ENCODE results near the gene CTBS.
"Not testable (repeated sequence)": the region's sequence is repeated elsewhere in the genome, so short reads cannot be mapped to it uniquely, and the experiment has no call there.

CTBS gene

GRCh38 chr1:84583648-84584047 is 9.4 kb upstream of the CTBS start:
- no peak for DNase-seq

GRCh38 chr1:84582802-84583587 is 8.8 kb upstream of the CTBS start:
- no peak for DNase-seq

- no peak for DNase-seq
Measured at GRCh38 chr1:84581648-84582047, 7.4 kb upstream of the CTBS start.

- no peak for DNase-seq
Measured at GRCh38 chr1:84574936-84575335, 696 bp upstream of the CTBS start.

GRCh38 chr1:84573481-84573966 is 716 bp downstream of the CTBS start:
- peak in 1 of 2 experiments; percentile 51 for DNase-seq

- no peak for DNase-seq
Measured at GRCh38 chr1:84571150-84571535, 3.1 kb downstream of the CTBS start.

GRCh38 chr1:84570436-84571149 is 3.6 kb downstream of the CTBS start:
- DNase-seq: no peak

- no peak for DNase-seq
Measured at GRCh38 chr1:84569216-84569615, 5.0 kb downstream of the CTBS start.

- DNase-seq: no peak
Measured at GRCh38 chr1:84550826-84551225, 23.4 kb downstream of the CTBS start.

- DNase-seq: no peak
Measured at GRCh38 chr1:84541679-84542078, 32.6 kb downstream of the CTBS start.

GRCh38 chr1:84540759-84541158 is 33.5 kb downstream of the CTBS start:
- no peak for DNase-seq

GRCh38 chr1:84539972-84540371 is 34.3 kb downstream of the CTBS start:
- no peak for DNase-seq

GRCh38 chr1:84538599-84538998 is 35.6 kb downstream of the CTBS start:
- DNase-seq: no peak

- no peak for DNase-seq
Measured at GRCh38 chr1:84525779-84526178, 48.5 kb downstream of the CTBS start.

GRCh38 chr1:84524590-84524989 is 49.6 kb downstream of the CTBS start:
- DNase-seq: no peak

GRCh38 chr1:84510668-84511067 is 63.6 kb downstream of the CTBS start:
- DNase-seq: no peak

- no peak for DNase-seq
Measured at GRCh38 chr1:84510165-84510564, 64.1 kb downstream of the CTBS start.

GRCh38 chr1:84509029-84509428 is 65.2 kb downstream of the CTBS start:
- no peak for DNase-seq

GRCh38 chr1:84508510-84508909 is 65.7 kb downstream of the CTBS start:
- DNase-seq: no peak

- DNase-seq: not testable (repeated sequence)
Measured at GRCh38 chr1:84507887-84508286, 66.4 kb downstream of the CTBS start.

GRCh38 chr1:84506729-84507453 is 67.3 kb downstream of the CTBS start:
- DNase-seq: peak; percentile 56 to 66

- DNase-seq: peak; percentile 93 to 94
Measured at GRCh38 chr1:84506002-84506728, 68.1 kb downstream of the CTBS start, which contains the start of the genes GNG5 and SPATA1. GNG5 (minus strand) TSS chr1:84506581; CDS start chr1:84506091, 490 bp downstream. SPATA1 (plus strand) TSS chr1:84506386; CDS start chr1:84516360, 9,974 bp downstream.
